ENCODE measurements around the gene MAK. TPM values are rescaled to one million over a fixed set of nuclear protein-coding genes. Genes with fewer than 3 reads are reported as not detected.
"Not testable (repeated sequence)": the region's sequence is repeated elsewhere in the genome, so short reads cannot be mapped to it uniquely, and the experiment has no call there.

MAK gene
- total and polyA plus RNA-seq, 10 donors = 0.05 to 2.2 (median 0.78) TPM

- Histone ChIP-seq H3K9me3 (no peaks in the 10 kb centered on the region), H3K27me3 (replicated peaks in 1 of 7) (peaks cover 10 to 99% (median 74%) of the 10 kb centered on the region in 7 donors), H3K4me1 (peaks cover 0 to 49% (median 31%) of the 10 kb centered on the region in 6 donors), H3K27ac (no peak overlapping the region), H3K36me3 (no peaks in the 10 kb centered on the region), H3K4me3 (peak overlapping the region in 1 of 8 donors; percentile 45)
- 9 to 15% (median 15%) methylated on average over 46 to 51 of the region's 51 CpGs for WGBS, 5 donors
- TF ChIP-seq POLR2A (IDR thresholded peaks at IDR 0.05) = no peak
- DNase-seq = no peak
- intact Hi-C loops (cut with DNase I; ENCODE audit: low total_unique reads) = no loop called here
Observed at GRCh38 chr6:10883312-10884244, 45.2 kb upstream of the MAK start.

- Histone ChIP-seq H3K27ac (no peak overlapping the region), H3K36me3 (no peaks in the 10 kb centered on the region), H3K4me3 (no peak overlapping the region), H3K9me3 (no peaks in the 10 kb centered on the region), H3K4me1 (peaks cover 0 to 49% (median 31%) of the 10 kb centered on the region in 6 donors), H3K27me3 (replicated peaks in 1 of 7) (peaks cover 10 to 98% (median 73%) of the 10 kb centered on the region in 7 donors)
- no peak for DNase-seq
- WGBS, 5 donors = 7 to 11% (median 8%) methylated on average over 24 to 28 of the region's 28 CpGs
- intact Hi-C loops (cut with DNase I; ENCODE audit: low total_unique reads) = no loop called here
- no peak for TF ChIP-seq POLR2AphosphoS5 (IDR thresholded peaks at IDR 0.05)
- TF ChIP-seq CTCF (IDR thresholded peaks at IDR 0.05 in 8 of 11, conservative IDR thresholded peaks at IDR 0.05 in 3 of 11) = no peak
- TF ChIP-seq POLR2A (IDR thresholded peaks at IDR 0.05) = no peak
Observed at GRCh38 chr6:10882657-10883171, 44.4 kb upstream of the MAK start.

- Histone ChIP-seq H3K27me3 (replicated peaks in 1 of 7) (peaks cover 10 to 93% (median 68%) of the 10 kb centered on the region in 7 donors), H3K4me1 (peaks cover 0 to 45% (median 30%) of the 10 kb centered on the region in 6 donors), H3K4me3 (peak overlapping the region in 1 of 8 donors; percentile 28)
- H3K27ac ChIP-seq; H3K9me3 ChIP-seq; H3K36me3 ChIP-seq; DNase-seq; intact Hi-C loops (cut with DNase I; ENCODE audit: low total_unique reads): not testable (repeated sequence)
- 21 to 25% (median 21%) methylated on average over 14 of the region's 14 CpGs for WGBS, 5 donors
Observed at GRCh38 chr6:10882253-10882630, 43.9 kb upstream of the MAK start.

- intact Hi-C loops (cut with DNase I; ENCODE audit: low total_unique reads) = no loop called here
- no peaks in the 10 kb centered on the region for H3K36me3 ChIP-seq
- H3K27me3 ChIP-seq (replicated peaks in 1 of 7) = peaks cover 4 to 74% (median 49%) of the 10 kb centered on the region in 7 donors
- 90 to 100% (median 96%) methylated on average over 2 of the region's 2 CpGs for WGBS, 5 donors
- no peak overlapping the region for H3K4me3 ChIP-seq
- H3K27ac ChIP-seq = no peak overlapping the region
- DNase-seq = no peak
- H3K9me3 ChIP-seq = no peaks in the 10 kb centered on the region
- peaks cover 0 to 32% (median 22%) of the 10 kb centered on the region in 6 donors for H3K4me1 ChIP-seq
- TF ChIP-seq CTCF (IDR thresholded peaks at IDR 0.05 in 8 of 11, conservative IDR thresholded peaks at IDR 0.05 in 3 of 11) = no peak
Observed at GRCh38 chr6:10880366-10880765, 42.0 kb upstream of the MAK start.

GRCh38 chr6:10877871-10878270, 39.5 kb upstream of the MAK start:
- WGBS, 5 donors = 65 to 93% (median 85%) methylated on average over 1 of the region's 1 CpG
- DNase-seq = no peak
- H3K9me3 ChIP-seq = no peaks in the 10 kb centered on the region
- no peak overlapping the region for H3K4me3 ChIP-seq
- no peak overlapping the region for H3K27ac ChIP-seq
- no peaks in the 10 kb centered on the region for H3K36me3 ChIP-seq
- TF ChIP-seq POLR2AphosphoS5 (IDR thresholded peaks at IDR 0.05) = no peak
- no peak for TF ChIP-seq POLR2A (IDR thresholded peaks at IDR 0.05)
- TF ChIP-seq CTCF (IDR thresholded peaks at IDR 0.05 in 8 of 11, conservative IDR thresholded peaks at IDR 0.05 in 3 of 11) = no peak
- H3K27me3 ChIP-seq (replicated peaks in 1 of 7) = peaks cover 4 to 59% (median 24%) of the 10 kb centered on the region in 7 donors
- H3K4me1 ChIP-seq = peaks cover 0 to 14% (median 13%) of the 10 kb centered on the region in 6 donors
- intact Hi-C loops (cut with DNase I; ENCODE audit: low total_unique reads) = no loop called here
